WTC11 (cell line): ENCODE data around the gene SMARCB1.

Experiments
- FOXJ3 ChIP-seq: sonication (generic); formaldehyde crosslinking; IDR thresholded peaks from 2 replicates; pipeline ENCODE4 v1.9.0; 2021; ENCODE audit warnings: missing genetic modification reagents, mild to moderate bottlenecking, borderline replicate concordance
- SMAD3 ChIP-seq: sonication (generic); formaldehyde crosslinking; IDR thresholded peaks from 2 replicates; pipeline ENCODE4 v1.8.0; 2022; ENCODE audit warnings: missing genetic modification reagents, mild to moderate bottlenecking, borderline replicate concordance
- SP1 ChIP-seq: sonication (generic); formaldehyde crosslinking; conservative IDR thresholded peaks from 2 replicates; pipeline ENCODE4 v1.8.1; 2022; ENCODE audit warnings: missing genetic modification reagents
- USF2 ChIP-seq: sonication (generic); formaldehyde crosslinking; IDR thresholded peaks from 2 replicates; pipeline ENCODE4 v1.8.1; 2023; ENCODE audit warnings: mild to moderate bottlenecking, missing genetic modification reagents, moderate library complexity
- ZNF138 ChIP-seq: sonication (generic); formaldehyde crosslinking; conservative IDR thresholded peaks from 2 replicates; pipeline ENCODE4 v1.8.1; 2022; ENCODE audit warnings: mild to moderate bottlenecking, moderate library complexity, missing genetic modification reagents
- TF ChIP-seq, protein P1 (sequence below): fragments of 200-600 bp; IDR thresholded peaks from 2 replicates; pipeline ENCODE4 v1.8.0; 2022; ENCODE audit warnings: antibody characterized with exemption
- TF ChIP-seq, protein P2 (sequence below): sonication (generic); formaldehyde crosslinking; IDR thresholded peaks from 2 replicates; pipeline ENCODE4 v1.8.1; 2022; ENCODE audit warnings: missing genetic modification reagents, borderline replicate concordance
- TF ChIP-seq, protein P3 (sequence below): sonication (generic); formaldehyde crosslinking; IDR thresholded peaks from 2 replicates; pipeline ENCODE4 v1.8.1; 2023; ENCODE audit warnings: mild to moderate bottlenecking, missing genetic modification reagents, moderate library complexity

- TF ChIP-seq, protein P1, sequence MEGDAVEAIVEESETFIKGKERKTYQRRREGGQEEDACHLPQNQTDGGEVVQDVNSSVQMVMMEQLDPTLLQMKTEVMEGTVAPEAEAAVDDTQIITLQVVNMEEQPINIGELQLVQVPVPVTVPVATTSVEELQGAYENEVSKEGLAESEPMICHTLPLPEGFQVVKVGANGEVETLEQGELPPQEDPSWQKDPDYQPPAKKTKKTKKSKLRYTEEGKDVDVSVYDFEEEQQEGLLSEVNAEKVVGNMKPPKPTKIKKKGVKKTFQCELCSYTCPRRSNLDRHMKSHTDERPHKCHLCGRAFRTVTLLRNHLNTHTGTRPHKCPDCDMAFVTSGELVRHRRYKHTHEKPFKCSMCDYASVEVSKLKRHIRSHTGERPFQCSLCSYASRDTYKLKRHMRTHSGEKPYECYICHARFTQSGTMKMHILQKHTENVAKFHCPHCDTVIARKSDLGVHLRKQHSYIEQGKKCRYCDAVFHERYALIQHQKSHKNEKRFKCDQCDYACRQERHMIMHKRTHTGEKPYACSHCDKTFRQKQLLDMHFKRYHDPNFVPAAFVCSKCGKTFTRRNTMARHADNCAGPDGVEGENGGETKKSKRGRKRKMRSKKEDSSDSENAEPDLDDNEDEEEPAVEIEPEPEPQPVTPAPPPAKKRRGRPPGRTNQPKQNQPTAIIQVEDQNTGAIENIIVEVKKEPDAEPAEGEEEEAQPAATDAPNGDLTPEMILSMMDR: no peak
- no peak for TF ChIP-seq SMAD3
- TF ChIP-seq USF2: no peak
- TF ChIP-seq, protein P2, sequence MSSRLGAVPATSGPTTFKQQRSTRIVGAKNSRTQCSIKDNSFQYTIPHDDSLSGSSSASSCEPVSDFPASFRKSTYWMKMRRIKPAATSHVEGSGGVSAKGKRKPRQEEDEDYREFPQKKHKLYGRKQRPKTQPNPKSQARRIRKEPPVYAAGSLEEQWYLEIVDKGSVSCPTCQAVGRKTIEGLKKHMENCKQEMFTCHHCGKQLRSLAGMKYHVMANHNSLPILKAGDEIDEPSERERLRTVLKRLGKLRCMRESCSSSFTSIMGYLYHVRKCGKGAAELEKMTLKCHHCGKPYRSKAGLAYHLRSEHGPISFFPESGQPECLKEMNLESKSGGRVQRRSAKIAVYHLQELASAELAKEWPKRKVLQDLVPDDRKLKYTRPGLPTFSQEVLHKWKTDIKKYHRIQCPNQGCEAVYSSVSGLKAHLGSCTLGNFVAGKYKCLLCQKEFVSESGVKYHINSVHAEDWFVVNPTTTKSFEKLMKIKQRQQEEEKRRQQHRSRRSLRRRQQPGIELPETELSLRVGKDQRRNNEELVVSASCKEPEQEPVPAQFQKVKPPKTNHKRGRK (CRISPR knock-in tag): no peak
- TF ChIP-seq, protein P3, sequence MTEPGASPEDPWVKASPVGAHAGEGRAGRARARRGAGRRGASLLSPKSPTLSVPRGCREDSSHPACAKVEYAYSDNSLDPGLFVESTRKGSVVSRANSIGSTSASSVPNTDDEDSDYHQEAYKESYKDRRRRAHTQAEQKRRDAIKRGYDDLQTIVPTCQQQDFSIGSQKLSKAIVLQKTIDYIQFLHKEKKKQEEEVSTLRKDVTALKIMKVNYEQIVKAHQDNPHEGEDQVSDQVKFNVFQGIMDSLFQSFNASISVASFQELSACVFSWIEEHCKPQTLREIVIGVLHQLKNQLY (CRISPR knock-in tag): no peak
- no peak for TF ChIP-seq FOXJ3 (CRISPR knock-in tag)
- no peak for TF ChIP-seq SP1
- TF ChIP-seq ZNF138: no peak
These were observed 60.6 kb downstream of the SMARCB1 start for GRCh38 chr22:23847310-23847920.
